Activated CD4-positive, CD25-positive, alpha-beta regulatory T cell treated with anti-CD3 and anti-CD28 coated beads, Interleukin-2, amount 50 U/mL, for 24 hours (primary cell): ENCODE results near the gene HSPBAP1.
A peak's percentile ranks its signal among the peaks of the same experiment; 100 is the strongest.

ENCODE experiments used
- ATAC-seq, 2 donors: fragments of 150-1000 bp; cut with Tn5 transposase; one replicate each; pipeline ENCODE4 v1.10.0; 2021; ENCODE audit warnings: mild to moderate bottlenecking in 1 of 2, moderate library complexity in 1 of 2

Gene HSPBAP1, protein sequence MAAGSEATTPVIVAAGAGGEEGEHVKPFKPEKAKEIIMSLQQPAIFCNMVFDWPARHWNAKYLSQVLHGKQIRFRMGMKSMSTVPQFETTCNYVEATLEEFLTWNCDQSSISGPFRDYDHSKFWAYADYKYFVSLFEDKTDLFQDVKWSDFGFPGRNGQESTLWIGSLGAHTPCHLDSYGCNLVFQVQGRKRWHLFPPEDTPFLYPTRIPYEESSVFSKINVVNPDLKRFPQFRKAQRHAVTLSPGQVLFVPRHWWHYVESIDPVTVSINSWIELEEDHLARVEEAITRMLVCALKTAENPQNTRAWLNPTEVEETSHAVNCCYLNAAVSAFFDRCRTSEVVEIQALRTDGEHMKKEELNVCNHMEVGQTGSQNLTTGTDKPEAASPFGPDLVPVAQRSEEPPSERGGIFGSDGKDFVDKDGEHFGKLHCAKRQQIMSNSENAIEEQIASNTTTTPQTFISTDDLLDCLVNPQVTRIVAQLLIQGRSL

DNA sequence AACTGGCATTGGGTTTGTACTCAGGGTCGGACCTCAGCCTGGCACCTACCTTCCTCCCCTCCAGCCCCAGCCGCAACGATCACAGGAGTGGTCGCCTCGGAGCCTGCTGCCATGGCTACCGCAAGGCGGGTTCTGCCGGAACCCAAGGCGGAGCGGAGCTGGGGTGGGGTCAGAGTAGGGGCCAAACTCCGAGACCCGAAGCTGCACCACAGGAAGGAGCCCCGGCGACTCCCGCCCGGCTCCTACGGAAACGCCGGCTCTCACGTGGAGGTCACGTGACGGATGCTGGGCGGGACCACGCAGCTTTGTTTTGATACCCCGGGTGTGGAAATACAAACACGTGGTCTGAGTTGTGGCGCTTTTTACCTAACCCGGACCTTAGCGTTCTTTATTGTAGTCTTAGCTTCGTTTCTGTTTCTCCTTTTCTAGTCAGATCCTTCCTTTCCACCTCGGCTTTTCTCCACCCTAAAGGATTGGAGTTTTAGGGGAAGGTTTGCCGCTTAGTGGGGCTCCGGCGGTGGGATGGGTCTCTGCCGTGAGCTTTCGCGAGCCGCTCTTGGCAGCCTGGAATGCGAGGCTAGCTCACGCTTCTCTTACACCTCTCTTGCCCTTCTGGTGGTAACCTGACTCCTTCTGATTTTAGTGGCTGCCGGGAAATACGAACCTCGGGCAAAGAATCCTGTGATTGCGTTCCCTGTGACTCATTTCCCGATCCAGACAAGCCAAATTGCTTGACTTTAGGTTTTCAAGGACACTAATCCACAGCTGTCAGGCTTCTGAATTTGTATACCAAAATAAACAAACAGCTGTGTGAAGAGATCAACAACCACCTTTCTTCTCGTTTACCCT is at the start of gene HSPBAP1:
HSPBAP1 (minus strand) TSS at position 264 of the 849 bp plus-strand sequence; CDS start at position 113, 151 bp downstream.
- peak; percentile 69 to 71 for ATAC-seq

DNA sequence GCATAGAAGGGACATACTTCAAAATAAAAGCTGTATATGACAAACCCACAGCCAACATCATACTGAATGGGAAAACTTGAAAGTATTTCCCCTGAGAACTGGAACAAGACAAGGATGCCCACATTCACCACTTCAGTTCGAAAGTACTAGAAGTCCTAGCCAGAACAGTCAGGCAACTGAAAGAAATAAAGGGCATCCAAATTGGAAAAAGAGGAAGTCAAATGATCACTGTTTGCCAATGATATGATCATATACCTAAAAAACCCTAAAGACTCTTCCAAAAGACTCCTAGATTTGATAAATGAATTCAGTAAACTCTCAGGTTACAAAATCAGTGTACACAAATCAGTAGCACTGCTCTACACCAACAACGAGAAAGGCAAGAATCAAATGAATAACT is 42.0 kb upstream of the HSPBAP1 start:
- no peak for ATAC-seq

DNA sequence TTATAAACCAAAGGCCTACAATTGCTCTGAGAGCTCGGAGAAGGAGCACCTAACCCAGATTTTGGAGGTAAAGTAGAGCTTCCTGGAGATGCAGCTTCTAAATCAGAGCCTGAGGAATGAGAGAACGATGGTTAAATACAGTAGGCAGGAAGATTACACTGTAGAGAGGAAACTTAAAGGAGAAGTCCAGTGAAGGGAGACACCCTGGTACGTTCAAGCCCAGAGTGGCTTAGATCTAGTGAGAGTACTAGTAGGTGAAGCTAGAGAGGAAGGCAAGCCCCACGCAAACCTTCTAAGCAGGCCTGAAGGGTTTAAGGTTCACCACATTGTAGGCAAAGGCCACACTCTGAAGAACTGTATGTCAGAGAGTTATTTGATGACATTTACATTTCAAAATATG is 34.6 kb upstream of the HSPBAP1 start:
- no peak for ATAC-seq

DNA sequence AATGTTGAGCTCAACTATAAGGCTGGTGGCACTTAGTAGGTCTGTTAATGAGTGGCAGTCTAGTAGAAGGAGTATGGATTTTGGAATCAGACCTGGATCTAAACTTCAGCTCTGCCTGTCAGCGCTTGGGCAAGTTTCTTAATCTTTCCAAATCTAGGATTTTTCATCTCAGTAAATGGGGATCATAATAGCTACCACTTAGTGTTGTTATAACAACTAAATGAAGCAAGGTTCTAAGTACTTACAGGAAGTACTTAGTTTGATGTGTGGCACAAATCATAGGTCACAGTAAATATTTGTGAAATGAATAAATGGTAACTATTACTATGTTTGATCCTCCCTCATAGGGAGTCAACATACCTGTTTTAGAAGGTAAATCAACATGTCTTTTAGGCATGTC is 32.6 kb upstream of the HSPBAP1 start:
- ATAC-seq, result no peak

DNA sequence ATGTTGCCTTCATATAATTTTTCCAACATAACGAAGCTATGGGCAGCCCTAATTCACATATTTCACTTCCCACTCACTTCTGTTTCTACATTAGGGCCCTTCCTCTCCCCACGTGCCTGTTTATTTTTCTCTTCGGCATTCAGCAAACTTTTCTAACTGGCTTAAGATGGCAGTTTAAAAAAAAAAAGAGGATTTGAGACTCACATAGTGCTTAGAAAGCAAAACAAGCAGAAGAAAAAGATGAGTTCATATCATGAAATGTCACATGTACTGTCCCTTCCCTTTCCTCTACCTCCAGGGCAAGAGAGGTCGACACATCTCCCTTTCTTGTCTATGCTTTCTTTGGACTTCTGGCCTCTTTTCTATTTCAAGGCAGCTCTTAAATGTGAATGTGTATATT is 31.8 kb upstream of the HSPBAP1 start:
- ATAC-seq, result no peak

DNA sequence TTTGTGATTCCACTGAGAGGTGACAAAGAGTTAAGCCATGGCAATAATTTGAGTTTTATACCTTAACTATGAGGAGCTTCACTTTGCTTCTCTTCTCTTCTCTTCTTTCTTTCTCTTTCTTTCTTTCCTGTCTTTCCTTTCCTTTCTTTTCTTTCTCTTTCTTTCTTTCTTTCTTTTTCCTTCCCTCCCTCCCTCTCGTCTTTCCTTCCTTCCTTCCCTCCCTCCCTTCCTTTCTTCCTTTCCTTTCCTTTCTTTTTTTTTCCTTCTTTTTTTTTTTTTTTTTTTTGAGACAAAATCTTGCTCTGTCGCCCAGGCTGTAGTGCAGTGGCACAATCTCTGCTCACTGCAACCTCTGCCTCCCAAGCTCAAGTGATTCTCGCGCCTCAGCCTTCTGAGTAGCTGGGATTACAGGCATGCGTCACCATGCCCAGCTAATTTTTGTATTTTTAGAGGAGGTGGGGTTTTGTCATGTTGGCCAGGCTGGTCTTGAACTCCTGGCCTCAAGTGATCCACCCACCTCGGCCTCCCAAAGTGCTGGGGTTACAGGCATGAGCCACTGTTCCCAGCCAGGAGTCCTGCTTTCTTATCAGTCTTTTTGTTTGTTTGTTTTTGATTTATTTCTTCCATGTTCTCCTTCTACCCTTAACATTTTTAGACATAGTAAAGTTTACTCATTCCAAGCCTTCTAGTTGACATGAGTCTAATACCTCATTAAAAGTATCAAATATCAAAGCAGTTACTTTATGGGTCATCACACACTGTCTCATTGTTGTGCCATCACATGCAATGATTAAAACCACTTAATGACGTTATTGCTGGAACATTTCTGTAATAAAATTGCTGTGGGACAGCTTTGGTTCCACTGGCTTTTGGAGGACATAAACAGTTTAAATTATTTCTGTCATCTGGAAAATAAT is 31.1 kb upstream of the HSPBAP1 start:
- ATAC-seq, result no peak

DNA sequence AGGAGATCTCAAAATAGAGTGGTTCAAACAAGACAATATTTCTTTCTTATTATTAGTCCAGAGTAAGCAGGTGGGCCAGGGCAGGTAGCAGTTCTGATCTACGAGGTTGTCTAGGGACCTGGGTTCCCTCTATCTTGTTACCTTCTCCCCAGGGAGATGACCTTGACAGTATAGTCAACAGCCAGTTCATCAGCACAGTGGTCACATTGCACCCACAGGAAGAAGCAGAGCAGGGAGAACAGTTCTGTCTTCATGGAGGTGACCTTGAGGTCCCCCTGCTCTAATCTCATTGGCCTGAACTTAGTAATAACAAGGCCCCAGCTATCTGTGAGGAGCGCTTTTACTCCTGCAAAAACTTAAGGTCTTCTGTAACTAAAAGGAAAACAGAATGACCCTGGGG is 23.0 kb upstream of the HSPBAP1 start:
- ATAC-seq, result no peak

DNA sequence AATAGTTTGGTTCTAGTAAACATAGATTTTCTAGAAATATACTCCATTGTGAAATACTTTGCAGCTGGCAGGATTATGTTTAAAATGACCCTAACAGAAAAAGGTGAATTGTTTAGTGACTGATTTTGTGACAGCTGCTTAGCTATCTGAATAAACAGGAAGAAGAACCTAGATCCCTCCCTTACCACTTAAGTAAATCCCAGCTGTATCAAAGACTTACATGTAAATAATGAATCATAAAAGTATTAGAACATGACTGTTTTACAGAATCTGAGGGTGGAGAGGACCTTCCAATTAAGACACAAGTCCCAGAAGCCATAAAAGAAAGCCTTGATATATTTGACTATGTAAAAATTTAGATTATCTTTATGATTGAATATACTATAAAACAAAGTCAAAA is 17.1 kb upstream of the HSPBAP1 start:
- ATAC-seq, result no peak

DNA sequence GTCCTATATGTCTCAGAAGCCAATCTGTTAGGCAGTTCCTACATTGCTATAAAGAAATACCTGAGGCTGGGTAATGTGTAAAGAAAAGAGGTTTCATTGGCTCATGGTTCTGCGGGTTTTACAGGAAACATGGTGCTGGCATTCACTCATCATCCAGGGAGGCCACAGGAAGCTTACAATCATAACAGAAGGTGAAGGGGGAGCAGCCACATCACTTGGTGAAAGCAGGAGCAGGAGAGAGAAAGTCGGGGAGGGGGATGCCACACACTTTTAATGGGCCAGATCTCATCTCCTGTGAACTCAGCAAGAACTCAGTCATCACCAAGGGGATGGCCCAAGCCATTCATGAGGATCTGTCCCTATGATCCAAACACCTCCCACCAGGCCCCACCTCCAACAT is 10.3 kb upstream of the HSPBAP1 start:
- ATAC-seq, result no peak

DNA sequence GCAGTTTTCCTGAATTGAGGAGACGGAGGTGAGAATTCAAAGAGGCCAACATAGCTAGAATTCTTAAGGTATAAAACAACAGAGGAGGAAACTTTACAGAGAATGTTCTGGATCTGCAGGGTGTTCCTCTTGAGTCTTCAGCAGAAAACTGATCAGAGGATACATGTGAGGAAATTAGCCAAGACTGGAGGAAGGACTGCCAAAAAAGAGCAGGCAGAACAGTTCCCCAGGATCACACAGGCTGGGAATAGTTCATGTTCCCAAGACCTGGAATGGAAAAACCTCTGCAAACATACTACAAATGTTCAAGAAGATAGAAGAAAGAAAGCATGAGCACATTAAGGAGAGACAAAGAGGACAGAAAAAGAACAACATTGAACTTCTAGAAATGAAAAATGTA is 8.7 kb upstream of the HSPBAP1 start:
- ATAC-seq, result no peak

DNA sequence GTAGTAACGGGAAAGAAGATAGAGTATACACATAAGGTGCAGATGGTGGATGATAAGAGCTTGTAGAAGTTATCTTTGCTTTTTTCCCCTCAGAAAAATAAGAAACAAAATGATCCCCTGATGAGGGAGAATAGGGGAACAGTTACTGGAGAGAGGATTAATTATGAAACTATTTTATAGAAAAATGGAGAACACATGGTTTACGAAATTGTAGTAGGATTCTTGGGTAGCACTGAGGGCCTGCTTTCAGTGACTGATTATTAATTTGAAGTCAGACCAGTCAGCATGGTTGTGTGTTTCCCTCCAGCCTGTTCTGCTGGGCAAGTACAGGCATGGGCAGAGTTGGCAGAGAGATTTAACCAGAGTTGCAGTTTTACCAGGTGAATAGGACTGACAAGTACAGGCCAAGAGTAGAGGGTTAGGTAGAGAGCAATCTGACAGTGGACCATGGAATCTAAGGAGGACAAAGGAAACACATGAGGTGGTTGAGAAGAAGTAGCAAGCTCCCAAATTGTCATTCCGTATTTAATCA is 7.1 kb upstream of the HSPBAP1 start:
- no peak for ATAC-seq

DNA sequence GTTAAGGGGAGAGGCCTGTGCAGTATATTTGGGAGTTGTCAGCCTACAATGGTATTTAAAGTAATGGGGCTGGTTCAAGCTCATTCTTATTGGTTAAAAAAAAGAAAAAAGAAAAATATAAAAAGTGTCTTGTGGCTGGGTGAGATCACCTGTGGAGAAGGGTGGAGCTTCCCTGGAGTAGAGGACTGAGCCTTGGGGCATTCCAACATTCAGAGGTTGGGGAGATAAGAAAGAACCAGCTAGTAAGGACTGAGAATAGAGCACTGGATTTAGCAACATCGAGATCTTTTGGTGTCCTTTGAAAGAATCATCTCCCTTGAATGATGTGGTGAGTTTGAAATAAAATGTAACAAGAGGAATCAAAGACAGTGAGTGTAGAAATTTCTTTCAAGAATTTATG is 6.4 kb upstream of the HSPBAP1 start:
- no peak for ATAC-seq

DNA sequence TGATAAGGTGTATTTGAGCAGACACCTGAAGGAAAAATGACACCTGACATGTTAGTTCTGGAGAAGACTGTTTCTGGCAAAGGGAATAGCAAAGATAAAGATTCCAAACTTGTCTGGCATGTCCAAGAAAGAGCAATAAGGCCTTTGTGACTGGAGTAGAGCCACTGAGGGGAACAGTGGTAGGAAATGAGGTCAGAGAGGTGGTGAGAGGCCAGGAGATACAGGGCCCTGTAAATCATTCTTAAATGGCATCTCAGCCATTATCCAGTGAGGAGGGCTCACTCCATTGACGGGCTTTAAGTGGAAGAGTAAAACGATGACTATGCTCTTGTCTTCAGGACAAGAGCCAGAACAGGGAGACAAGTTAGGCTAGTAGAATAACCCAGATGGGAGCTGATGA is 5.7 kb upstream of the HSPBAP1 start:
- no peak for ATAC-seq

DNA sequence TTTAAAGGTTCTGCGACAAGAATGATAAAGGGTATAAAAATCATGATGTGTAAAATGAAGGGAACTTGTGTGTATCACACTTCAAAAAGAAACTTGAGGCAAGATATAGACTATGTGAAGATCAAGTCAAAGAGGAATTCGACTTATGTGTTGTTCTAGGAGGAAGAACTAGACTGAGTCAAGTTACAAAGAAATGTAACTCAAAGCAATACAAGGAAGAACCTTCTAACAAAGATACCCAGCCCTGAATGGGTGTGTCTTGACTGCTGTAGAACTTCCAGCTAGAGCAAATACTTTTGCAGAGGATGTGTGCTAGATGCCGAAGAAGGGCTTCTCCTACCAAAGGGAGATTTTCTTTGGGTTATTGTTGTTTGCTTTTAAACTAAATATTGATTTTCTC is 3.7 kb upstream of the HSPBAP1 start:
- peak; percentile 44 to 54 for ATAC-seq

DNA sequence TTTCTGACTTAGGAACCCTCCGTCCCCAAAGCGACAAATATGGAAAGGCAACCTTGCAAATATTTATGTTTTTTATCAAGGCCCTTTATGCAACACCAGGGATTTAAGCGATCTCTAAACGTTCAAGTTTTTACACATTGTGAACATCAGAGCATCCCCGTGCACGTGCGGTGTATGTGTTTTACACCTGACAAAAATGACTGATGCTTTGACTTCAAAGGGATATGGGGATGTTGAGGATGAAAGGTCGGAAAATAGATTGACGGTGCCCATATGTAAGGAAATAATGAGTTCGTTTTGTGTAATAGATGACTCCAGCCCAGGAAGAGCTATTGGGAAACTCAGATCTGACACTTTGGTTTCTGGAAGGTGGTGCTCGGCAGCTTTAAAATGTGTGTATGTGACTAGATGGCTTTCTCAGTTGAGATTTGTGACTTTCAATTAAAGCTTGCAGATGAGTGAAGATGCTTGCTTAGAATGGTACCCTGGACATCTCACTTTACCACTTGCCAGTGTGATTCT is 2.1 kb upstream of the HSPBAP1 start:
- ATAC-seq, result no peak

DNA sequence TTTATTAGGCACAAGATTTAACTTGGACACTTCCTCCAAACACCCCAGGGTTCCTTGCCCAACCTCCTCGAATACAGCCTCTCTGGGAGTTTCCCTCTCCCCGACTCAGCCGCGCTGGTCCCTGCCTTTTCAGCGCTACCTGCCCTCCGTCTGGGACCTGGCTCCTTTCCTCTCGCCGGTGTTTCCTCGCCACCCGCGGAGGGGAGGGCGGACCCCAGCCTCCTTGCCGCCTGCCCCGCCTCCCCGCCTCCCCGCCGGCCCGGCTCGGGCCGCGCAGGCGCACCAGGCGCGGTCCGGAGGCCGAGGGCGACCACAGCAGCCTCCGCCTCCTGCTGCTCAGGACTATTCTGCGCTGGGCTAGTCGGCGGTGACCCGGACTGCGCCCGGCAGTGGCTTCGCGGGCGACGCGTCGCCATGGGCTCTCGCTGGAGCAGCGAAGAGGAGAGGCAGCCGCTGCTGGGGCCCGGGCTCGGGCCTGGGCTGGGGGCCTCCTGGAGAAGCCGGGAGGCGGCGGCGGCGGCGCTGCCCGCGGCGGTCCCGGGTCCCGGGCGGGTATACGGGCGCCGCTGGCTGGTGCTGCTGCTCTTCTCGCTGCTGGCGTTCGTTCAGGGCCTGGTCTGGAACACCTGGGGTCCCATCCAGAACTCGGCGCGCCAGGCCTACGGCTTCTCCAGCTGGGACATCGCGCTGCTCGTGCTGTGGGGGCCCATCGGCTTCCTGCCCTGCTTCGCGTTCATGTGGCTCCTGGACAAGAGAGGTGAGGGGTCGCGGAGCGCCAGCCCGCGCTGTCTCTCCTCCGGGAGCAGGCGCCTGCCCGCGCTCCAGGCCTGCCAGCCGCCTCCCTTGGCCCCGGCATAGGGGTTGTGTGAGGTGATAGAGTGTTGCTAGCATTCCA is 1.4 kb upstream of the HSPBAP1 start, which contains the start of gene SLC49A4:
SLC49A4 (plus strand) TSS at position 291 of the 895 bp plus-strand sequence; CDS start at position 415, 124 bp downstream.
- peak; percentile 57 to 62 for ATAC-seq

DNA sequence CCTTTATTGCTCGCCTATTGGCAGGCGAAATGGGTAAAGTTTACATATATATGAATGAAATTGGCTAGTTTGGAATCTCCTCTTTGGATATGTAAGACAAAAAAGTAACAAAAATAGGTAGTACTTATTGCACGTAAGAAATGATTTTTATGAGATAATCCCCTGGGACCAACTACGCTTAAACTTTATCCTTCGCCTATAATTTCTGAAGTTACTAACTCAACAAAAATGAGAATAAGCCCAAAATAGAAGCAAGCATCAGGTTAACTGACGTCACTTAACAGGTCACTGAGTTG is 800 bp upstream of the HSPBAP1 start:
- no peak for ATAC-seq

DNA sequence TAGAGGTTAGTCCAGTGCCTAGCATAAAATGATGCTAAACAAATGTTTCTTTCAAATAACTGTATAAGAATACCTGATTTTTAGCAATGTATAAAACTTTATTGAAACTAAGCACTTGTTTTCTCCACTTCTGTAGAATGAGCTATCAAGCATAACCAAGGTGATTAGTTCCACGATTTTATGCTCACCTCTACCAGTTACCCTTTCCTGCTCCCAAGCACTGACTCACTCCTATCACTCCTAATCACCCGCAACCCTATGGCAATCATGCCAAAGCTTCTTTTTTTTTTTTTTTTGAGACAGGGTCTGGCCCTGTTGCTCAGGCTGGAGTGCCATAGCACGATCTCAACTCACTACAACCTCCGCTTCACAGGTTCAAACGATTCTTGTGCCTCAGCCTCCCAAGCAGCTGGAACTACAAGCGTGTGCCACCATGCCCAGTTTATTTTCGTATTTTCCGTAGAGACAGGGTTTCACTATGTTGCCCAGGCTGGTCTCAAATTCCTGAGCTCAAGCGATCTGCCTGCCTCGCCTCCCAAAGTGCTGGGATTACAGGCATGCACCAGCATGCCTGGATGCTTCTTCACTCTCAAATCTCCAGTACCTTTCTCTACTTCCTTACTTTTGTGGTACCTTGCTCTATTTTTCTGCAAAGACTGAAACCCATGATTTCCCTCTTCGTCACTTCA is 3.9 kb downstream of the HSPBAP1 start:
- ATAC-seq, result no peak

DNA sequence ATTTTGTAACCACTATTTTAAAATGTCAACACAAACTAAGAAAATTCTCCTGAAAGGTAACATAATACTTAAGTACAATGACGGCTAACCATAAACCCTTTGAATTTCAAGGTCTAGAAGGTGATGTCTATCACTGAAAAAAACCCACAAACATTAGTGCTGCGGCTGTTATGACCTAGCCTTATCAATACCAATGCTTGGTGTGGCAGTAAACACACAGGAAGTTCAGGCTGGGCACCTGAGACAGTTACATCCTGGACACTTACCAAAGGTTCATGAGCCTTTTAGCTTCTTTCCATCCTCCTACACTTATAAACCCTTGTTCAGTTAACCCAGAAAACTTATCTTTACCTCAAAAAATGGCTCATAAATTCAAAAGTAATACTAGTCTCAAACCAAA is 5.8 kb downstream of the HSPBAP1 start:
- ATAC-seq, result no peak

DNA sequence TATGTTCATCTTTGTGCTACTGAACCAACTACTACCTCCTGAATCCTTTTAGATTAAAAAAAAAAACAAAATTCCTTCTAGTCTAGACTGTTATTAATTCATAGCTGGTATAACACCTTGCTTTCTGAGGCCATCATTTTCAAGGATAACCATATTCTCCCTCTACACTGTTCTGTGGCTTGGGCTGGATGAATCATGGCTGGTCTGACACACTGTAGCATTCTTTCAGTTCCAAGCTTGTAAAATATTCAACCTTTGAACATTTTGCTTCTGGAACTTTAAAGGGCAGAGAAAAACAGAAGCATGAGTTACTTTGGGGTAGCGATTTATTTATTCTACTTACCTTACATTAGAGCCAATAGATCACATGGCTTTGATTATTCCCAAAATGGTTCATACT is 7.6 kb downstream of the HSPBAP1 start:
- peak; percentile 58 to 86 for ATAC-seq

DNA sequence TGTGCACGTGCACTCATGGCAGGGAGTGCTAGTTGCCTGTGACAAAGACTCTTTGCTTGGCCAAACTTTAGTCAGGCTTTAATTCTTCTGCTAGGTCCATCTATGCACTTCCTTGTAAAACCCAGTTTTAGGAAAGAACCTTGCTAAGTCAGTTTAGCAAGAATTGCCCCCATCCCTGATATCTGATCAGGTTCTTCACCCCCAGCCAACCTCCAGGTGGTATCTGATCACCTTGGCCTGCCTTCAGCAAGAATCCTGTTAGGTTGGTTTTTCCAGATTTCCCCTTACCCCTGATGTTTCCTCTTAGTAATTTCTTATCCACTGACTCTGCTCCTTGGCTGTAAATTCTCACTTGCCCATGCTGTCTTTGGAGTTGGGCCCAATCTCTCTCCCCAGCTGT is 8.4 kb downstream of the HSPBAP1 start:
- no peak for ATAC-seq
